Stomach (tissue), 9 donors: ENCODE data around the gene TRIM33. TPM values are rescaled to one million over a fixed set of nuclear protein-coding genes. Genes with fewer than 3 reads are reported as not detected.

Experiments used
- DNase-seq, 2 donors: peaks; one replicate each; pipeline versions ENCODE4 v3.0.0 to v3.0.0-alpha.2; 2013 to 2019
- H3K27ac ChIP-seq, 5 donors: fragments of 200-600 bp in 4 of 5; sonication (generic) in 4 of 5; one replicate each; pipeline ENCODE4 v1.5.1; 2013 to 2019; ENCODE audit warnings: mild to moderate bottlenecking in 1 of 5, moderate library complexity in 1 of 5
- H3K27me3 ChIP-seq, 3 donors: fragments of 200-600 bp; sonication (generic); one replicate each; pipeline ENCODE4 v1.5.1; 2017 to 2019; ENCODE audit warnings: mixed run types in 1 of 3
- H3K36me3 ChIP-seq, 4 donors: fragments of 200-600 bp; sonication (generic); 1 replicate in 3 of 4; 2 replicates in 1 of 4; pipeline ENCODE4 v1.5.1; 2016 to 2019
- H3K4me1 ChIP-seq, 4 donors: fragments of 200-600 bp; sonication (generic); one replicate each; pipeline ENCODE4 v1.5.1; 2016 to 2019
- H3K4me3 ChIP-seq, 4 donors: fragments of 200-600 bp; sonication (generic) in 3 of 4; one replicate each; pipeline ENCODE4 v1.5.1; 2016 to 2019; ENCODE audit warnings: mild to moderate bottlenecking in 1 of 4
- H3K9me3 ChIP-seq, 4 donors: fragments of 200-600 bp; sonication (generic); one replicate each; pipeline ENCODE4 v1.5.1; 2016 to 2019
- EP300 ChIP-seq: sonication (generic); formaldehyde crosslinking; IDR thresholded peaks from one replicate; pipeline ENCODE4 v1.6.1; 2017; ENCODE audit warnings: antibody characterized with exemption
- POLR2A ChIP-seq, 4 donors: fragments of 450-650 bp; IDR thresholded peaks; one replicate each; pipeline ENCODE4 v1.6.1; 2016; ENCODE audit warnings: antibody characterized with exemption in 4 of 4, control low read depth in 2 of 4, mild to moderate bottlenecking in 1 of 4, moderate library complexity in 1 of 4
- POLR2AphosphoS5 ChIP-seq, 3 donors: sonication (generic); formaldehyde crosslinking; IDR thresholded peaks; one replicate each; pipeline ENCODE4 v1.6.1; 2016; ENCODE audit warnings: antibody characterized with exemption in 3 of 3
- WGBS, 5 donors: extraction: QIAGEN DNeasy Blood & Tissue Kit in 3 of 5; methylation state at CpG; one replicate each; pipeline versions ENCODE4 v1.1.5 to v1.1.7; 2013 to 2018; 5-methylcytosine and 5-hydroxymethylcytosine counted together
- intact Hi-C: fragments of 100-400 bp; cut with DNase I; formaldehyde crosslinking; loops from one replicate; pipeline ENCODE4 v1.15.1; 2023; ENCODE audit warnings: low total_unique reads
- polyA plus RNA-seq, 3 donors: library from polyadenylated mRNA; stranded (reverse); fragments of 200-250 nt; gene quantifications; one replicate each; pipeline ENCODE4 v1.2.3, GENCODE V29; 2013
- total RNA-seq, 5 donors: library from RNA; depleted of rRNA; stranded (reverse); fragments of >200 nt; gene quantifications; one replicate each; pipeline versions ENCODE4 v1.1.0 to v1.2.3, GENCODE V29; 2014 to 2016
- TF ChIP-seq, protein P1 (sequence below), 7 experiments: fragments of 450-650 bp in 4 of 7; fragments of 200-600 bp in 3 of 7; sonication (generic) in 3 of 7; IDR thresholded peaks; one replicate each; pipeline ENCODE4 v1.5.1; 2016 to 2019; ENCODE audit warnings: antibody characterized with exemption in 7 of 7, control low read depth in 2 of 7, mild to moderate bottlenecking in 1 of 7
- donor health status: healthy with polysubstance abuse.
- donor health status: Bipolar disorder and iron deficiency.
- donor health status: healthy.

TRIM33 gene
- total and polyA plus RNA-seq, 8 donors, result 7.2 to 211 (median 40.5) TPM

DNA sequence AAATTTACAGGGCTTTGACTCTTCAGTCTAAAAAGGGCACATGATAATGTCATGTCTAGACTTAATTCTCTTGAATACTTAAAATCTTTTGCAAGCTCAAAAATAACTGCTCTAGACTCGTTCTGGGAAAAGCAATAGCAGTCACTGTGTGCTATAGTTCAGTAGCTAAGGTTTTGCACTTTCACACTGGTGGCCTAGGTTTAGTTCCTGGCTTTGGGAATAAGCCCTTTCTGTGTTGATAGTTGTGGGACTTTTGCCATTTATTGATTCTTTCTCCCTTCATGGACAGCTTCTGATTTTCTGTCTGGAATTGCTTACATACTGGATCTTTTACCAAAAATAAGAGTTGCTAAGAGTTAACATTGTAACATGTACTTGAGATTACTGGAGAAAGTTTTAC, 151.2 kb downstream of the TRIM33 start:
- intact Hi-C loops, result no loop called here
- 27 to 57% (median 52%) methylated on average over 1 of the region's 1 CpG for WGBS, 5 donors
- Histone ChIP-seq H3K4me1 (no peaks in the 10 kb centered on the region), H3K27ac (no peak overlapping the region), H3K9me3 (peaks cover 18 to 42% (median 35%) of the 10 kb centered on the region in 4 donors), H3K27me3 (no peaks in the 10 kb centered on the region), H3K4me3 (no peak overlapping the region), H3K36me3 (no peaks in the 10 kb centered on the region)
- TF ChIP-seq POLR2A (IDR thresholded peaks at IDR 0.05) (no peak), POLR2AphosphoS5 (IDR thresholded peaks at IDR 0.05) (no peak), EP300 (no peak)
- TF ChIP-seq, protein P1, sequence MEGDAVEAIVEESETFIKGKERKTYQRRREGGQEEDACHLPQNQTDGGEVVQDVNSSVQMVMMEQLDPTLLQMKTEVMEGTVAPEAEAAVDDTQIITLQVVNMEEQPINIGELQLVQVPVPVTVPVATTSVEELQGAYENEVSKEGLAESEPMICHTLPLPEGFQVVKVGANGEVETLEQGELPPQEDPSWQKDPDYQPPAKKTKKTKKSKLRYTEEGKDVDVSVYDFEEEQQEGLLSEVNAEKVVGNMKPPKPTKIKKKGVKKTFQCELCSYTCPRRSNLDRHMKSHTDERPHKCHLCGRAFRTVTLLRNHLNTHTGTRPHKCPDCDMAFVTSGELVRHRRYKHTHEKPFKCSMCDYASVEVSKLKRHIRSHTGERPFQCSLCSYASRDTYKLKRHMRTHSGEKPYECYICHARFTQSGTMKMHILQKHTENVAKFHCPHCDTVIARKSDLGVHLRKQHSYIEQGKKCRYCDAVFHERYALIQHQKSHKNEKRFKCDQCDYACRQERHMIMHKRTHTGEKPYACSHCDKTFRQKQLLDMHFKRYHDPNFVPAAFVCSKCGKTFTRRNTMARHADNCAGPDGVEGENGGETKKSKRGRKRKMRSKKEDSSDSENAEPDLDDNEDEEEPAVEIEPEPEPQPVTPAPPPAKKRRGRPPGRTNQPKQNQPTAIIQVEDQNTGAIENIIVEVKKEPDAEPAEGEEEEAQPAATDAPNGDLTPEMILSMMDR (IDR thresholded peaks at IDR 0.05), result no peak
- DNase-seq, result no peak

DNA sequence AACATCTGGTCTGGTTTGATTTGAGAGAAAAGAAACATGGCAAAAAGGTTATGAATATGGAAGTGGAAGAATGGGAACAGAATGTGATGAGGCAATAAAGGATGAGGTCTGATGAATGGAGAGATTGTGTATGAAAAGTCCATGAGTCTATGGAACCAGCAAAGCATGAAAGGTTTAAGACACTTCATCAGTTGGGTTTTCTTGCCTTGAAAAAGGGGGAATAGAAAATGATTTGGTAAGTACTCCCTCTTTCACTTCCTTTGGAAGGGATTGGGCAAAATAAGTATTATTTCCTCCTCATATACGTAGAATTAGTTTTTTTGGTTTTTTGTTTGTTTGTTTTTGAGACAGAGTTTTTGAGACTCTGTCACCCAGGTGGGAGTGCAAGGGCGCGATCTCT, 155.8 kb downstream of the TRIM33 start:
- TF ChIP-seq, protein P1 (IDR thresholded peaks at IDR 0.05), result no peak
- TF ChIP-seq POLR2A (IDR thresholded peaks at IDR 0.05) (no peak), POLR2AphosphoS5 (IDR thresholded peaks at IDR 0.05) (no peak), EP300 (no peak)
- Histone ChIP-seq H3K27me3 (no peaks in the 10 kb centered on the region), H3K4me3 (no peak overlapping the region), H3K27ac (no peak overlapping the region), H3K9me3 (no peaks in the 10 kb centered on the region), H3K4me1 (peaks cover 0 to 9% (median 3%) of the 10 kb centered on the region in 4 donors), H3K36me3 (no peaks in the 10 kb centered on the region)
- intact Hi-C loops, result no loop called here
- WGBS, 5 donors, result 88 to 98% (median 97%) methylated on average over 3 of the region's 3 CpGs
- no peak for DNase-seq

DNA sequence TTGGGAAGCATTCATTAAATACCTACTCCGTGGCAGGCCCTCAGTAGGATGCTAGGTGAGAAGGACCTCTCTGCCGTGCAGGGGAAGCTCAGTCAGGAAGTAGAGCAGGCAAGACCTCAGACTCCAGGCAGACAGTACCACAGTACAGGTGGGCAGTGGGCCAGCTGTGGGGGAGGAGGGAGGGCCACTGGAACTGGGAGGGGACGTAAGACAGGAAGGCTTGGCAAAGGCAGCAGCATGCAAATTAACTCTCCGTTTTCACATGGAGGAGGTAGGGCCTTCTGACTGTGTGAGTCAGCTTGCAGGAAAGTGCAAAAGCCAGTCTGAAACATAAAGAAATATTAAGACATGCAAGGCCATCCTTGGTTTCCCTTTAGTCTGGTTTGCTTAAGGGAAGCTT, 157.7 kb downstream of the TRIM33 start:
- H3K27ac ChIP-seq, result no peak overlapping the region
- peak; percentile 36 to 83 for DNase-seq
- no peak for TF ChIP-seq POLR2A (IDR thresholded peaks at IDR 0.05)
- no peak for TF ChIP-seq POLR2AphosphoS5 (IDR thresholded peaks at IDR 0.05)
- TF ChIP-seq EP300, result no peak
- TF ChIP-seq, protein P1 (IDR thresholded peaks at IDR 0.05), result no peak

DNA sequence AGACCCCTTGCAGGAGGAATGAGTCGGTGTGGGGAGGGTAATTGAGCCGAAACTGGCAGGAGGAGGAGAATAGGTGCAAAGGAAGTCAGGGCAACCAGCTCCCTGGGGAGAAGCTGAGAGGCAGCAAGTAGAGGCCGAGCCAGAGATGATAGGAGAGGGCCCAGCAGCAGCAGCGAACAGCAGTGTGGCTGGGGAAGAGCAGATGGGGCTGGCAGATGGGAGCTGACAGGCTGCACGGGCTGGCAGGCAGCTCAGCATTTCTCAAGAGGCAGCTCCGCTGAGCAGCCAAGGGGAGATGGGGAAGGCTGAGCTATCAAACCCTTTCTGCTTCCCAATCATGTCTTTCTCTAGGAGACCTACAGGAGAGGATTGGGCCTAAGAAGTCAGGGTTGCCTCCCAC, 158.2 kb downstream of the TRIM33 start:
- H3K4me3 ChIP-seq, result no peak overlapping the region
- TF ChIP-seq, protein P1 (IDR thresholded peaks at IDR 0.05), result no peak
- no peak for TF ChIP-seq EP300
- no peak for TF ChIP-seq POLR2AphosphoS5 (IDR thresholded peaks at IDR 0.05)
- TF ChIP-seq POLR2A (IDR thresholded peaks at IDR 0.05), result no peak
- H3K36me3 ChIP-seq, result no peaks in the 10 kb centered on the region
- H3K27ac ChIP-seq, result no peak overlapping the region
- H3K9me3 ChIP-seq, result no peaks in the 10 kb centered on the region
- DNase-seq, result peak in 1 of 2 donors; percentile 46
- no peaks in the 10 kb centered on the region for H3K27me3 ChIP-seq
- 52 to 79% (median 60%) methylated on average over 6 of the region's 6 CpGs for WGBS, 5 donors
- intact Hi-C loops, result no loop called here
- peaks cover 0 to 9% (median 3%) of the 10 kb centered on the region in 4 donors for H3K4me1 ChIP-seq

More for the DNA sequence above, 157.7 kb downstream of the TRIM33 start:
- H3K36me3 ChIP-seq, result no peaks in the 10 kb centered on the region
- no peaks in the 10 kb centered on the region for H3K9me3 ChIP-seq
- intact Hi-C loops, result no loop called here
- no peak overlapping the region for H3K4me3 ChIP-seq
- no peaks in the 10 kb centered on the region for H3K27me3 ChIP-seq
- WGBS, 5 donors, result 18 to 32% (median 27%) methylated on average over 4 of the region's 4 CpGs
- peaks cover 0 to 9% (median 3%) of the 10 kb centered on the region in 4 donors for H3K4me1 ChIP-seq
